ENCODE measurements around the gene ZC3H14.

The ZC3H14 gene

GRCh38 chr14:88599761-88600439 lies 37.1 kb downstream of the ZC3H14 start:
- no peak for TF ChIP-seq CTCF (conservative IDR thresholded peaks at IDR 0.05; ENCODE audit: control insufficient read depth, insufficient read depth, low read depth, low read length)
- no peak for DNase-seq (ENCODE audit: low read depth)
- no peak overlapping the region for H3K4me3 ChIP-seq (ENCODE audit: control insufficient read depth, low read depth, low read length)

GRCh38 chr14:88604212-88604611 lies 41.4 kb downstream of the ZC3H14 start:
- TF ChIP-seq CTCF (conservative IDR thresholded peaks at IDR 0.05; ENCODE audit: control insufficient read depth, insufficient read depth, low read depth, low read length) = no peak
- no peak overlapping the region for H3K4me3 ChIP-seq (ENCODE audit: control insufficient read depth, low read depth, low read length)
- no peak for DNase-seq (ENCODE audit: low read depth)

GRCh38 chr14:88605594-88605993 lies 42.8 kb downstream of the ZC3H14 start:
- no peak for DNase-seq (ENCODE audit: low read depth)
- TF ChIP-seq CTCF (conservative IDR thresholded peaks at IDR 0.05; ENCODE audit: control insufficient read depth, insufficient read depth, low read depth, low read length) = no peak

GRCh38 chr14:88607829-88608228 lies 45.0 kb downstream of the ZC3H14 start:
- DNase-seq (ENCODE audit: low read depth) = no peak
- no peak for TF ChIP-seq CTCF (conservative IDR thresholded peaks at IDR 0.05; ENCODE audit: control insufficient read depth, insufficient read depth, low read depth, low read length)
- H3K4me3 ChIP-seq (ENCODE audit: control insufficient read depth, low read depth, low read length) = no peak overlapping the region

More at GRCh38 chr14:88605594-88605993, 42.8 kb downstream of the ZC3H14 start:
- H3K4me3 ChIP-seq (ENCODE audit: control insufficient read depth, low read depth, low read length) = no peak overlapping the region

- peak; percentile 40 for DNase-seq (ENCODE audit: low read depth)
- H3K4me3 ChIP-seq (ENCODE audit: control insufficient read depth, low read depth, low read length) = no peak overlapping the region
- TF ChIP-seq CTCF (conservative IDR thresholded peaks at IDR 0.05; ENCODE audit: control insufficient read depth, insufficient read depth, low read depth, low read length) = peak; percentile 11
These were observed 49.0 kb downstream of the ZC3H14 start for GRCh38 chr14:88611878-88612277.

- H3K4me3 ChIP-seq (ENCODE audit: control insufficient read depth, low read depth, low read length) = no peak overlapping the region
- DNase-seq (ENCODE audit: low read depth) = peak; percentile 9
- TF ChIP-seq CTCF (conservative IDR thresholded peaks at IDR 0.05; ENCODE audit: control insufficient read depth, insufficient read depth, low read depth, low read length) = no peak
These were observed 50.1 kb downstream of the ZC3H14 start for GRCh38 chr14:88612981-88613380.
